Measurements from ENCODE around the gene NFAT5. TPM values are rescaled to one million over a fixed set of nuclear protein-coding genes. Genes with fewer than 3 reads are reported as not detected.
A peak's percentile ranks its signal among the peaks of the same experiment; 100 is the strongest.

NFAT5 gene
- total and polyA plus RNA-seq, 9 of the 15 experiments (the other 6 are each of a cell fraction or from before 2014, with no cell fraction given) = 0.78 to 20.5 (median 12.4) TPM

DNA sequence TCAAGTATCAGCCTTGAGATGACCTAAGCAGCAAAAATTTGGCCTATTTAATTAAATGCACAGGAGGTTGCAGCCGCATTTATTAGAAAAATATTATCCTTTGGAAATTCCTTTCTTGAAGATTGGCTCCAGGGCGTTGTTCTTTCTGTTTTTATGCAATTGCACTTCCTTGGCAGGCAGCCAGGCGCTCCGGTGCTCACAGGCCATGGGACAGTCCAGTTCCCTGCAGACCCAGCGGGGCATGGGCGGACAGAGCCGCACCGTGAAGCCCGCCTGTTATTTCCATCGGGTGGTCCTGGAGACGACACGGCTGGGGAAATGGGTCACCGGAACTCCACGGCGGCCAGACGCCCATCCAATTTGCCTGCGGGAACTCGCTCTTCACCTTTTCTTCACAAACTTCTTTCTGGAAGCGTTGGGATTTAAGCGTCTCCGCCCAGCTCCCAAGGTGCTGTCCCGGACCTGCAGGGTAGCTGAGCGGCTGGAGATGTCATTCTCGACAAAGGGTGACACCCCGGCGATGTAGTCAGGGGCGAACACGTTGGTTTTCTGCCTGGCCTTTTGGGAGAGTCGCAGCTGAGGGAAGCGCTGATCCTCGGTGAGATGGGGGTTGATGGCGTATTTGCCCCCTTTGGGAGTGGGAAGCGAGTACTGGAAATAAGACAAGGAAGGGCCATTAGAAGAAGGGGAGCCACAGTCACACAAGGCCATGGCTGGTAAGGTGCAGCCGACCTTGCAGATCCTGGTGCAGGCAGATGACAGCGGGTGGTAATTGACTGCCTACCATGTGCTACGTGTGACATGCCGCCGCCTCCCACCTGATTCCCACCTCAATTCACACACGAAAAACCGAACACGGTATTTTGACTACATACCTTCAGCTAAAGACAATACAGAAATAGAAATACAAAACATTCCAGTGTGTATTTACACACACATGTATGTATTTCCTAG is 176.5 kb downstream of the NFAT5 start:
- no peaks in the 10 kb centered on the region for H3K9me1 ChIP-seq (ENCODE audit: control insufficient read depth, insufficient read depth, low read length)
- H3K4me3 ChIP-seq = no peak overlapping the region
- 92% methylated on average over 24 of the region's 41 CpGs for WGBS (ENCODE audit: insufficient coverage, low coverage, missing lambda C conversion rate)
- no peaks in the 10 kb centered on the region for H3K9me3 ChIP-seq (replicated peaks; ENCODE audit: control insufficient read depth, insufficient read depth, low read depth, low read length)
- no peaks in the 10 kb centered on the region; the same call in 1 of the 2 replicates for H4K20me1 ChIP-seq (replicated peaks; ENCODE audit: control insufficient read depth, insufficient read depth, low read length)
- H3K4me1 ChIP-seq (replicated peaks in 1 of 2; ENCODE audit: control insufficient read depth in 2 of 2, insufficient read depth in 2 of 2, low read length in 2 of 2) = no peaks in the 10 kb centered on the region
- H3K79me2 ChIP-seq (ENCODE audit: control insufficient read depth, insufficient read depth, low read length) = peaks cover 7% of the 10 kb centered on the region; the same call in 2 of the 3 replicates
- intact Hi-C loops (cut with micrococcal nuclease) (no loop called here), in situ Hi-C loops (cut with MboI) (no loop called here)
- ATAC-seq (no peak), DNase-seq (ENCODE audit: extremely low read depth in 1 of 4, low spot score in 3 of 4) (no peak), FAIRE-seq (no peak)
- BruUV-seq (replicated peaks) = TSS peak; percentile 46
- no peaks in the 10 kb centered on the region for H3K27me3 ChIP-seq (ENCODE audit: control insufficient read depth in 2 of 2, insufficient read depth in 2 of 2, low read length in 2 of 2)
- no peak overlapping the region for H3K9ac ChIP-seq (ENCODE audit: insufficient read depth in 1 of 2, low read depth in 2 of 2, low read length in 2 of 2)
- H3K4me2 ChIP-seq (ENCODE audit: insufficient read depth, low read length) = no peak overlapping the region
- ChIA-PET POLR2A (interaction anchor here (0.6 to 5.6 kb wide), 7 partner anchors 8 to 29 kb away, joined by 3 to 66 read pairs (median 4); partner anchors contain the start of genes NOB1 and NQO1), CTCF (ENCODE audit: low intra/inter-chr PET ratio) (no interaction called here)
- TF ChIP-seq NFIC (IDR thresholded peaks at IDR 0.05) (peak; percentile 81), RBM22 (IDR thresholded peaks at IDR 0.05; ENCODE audit: low read depth, low read length, poor library complexity, severe bottlenecking) (no peak), RBFOX2 (IDR thresholded peaks at IDR 0.05; ENCODE audit: low read depth, low read length) (peak; percentile 45; the same call in 1 of the 2 replicates), GABPA (tag; conservative IDR thresholded peaks at IDR 0.05; ENCODE audit: low read depth) (no peak), POLR2G (IDR thresholded peaks at IDR 0.05; ENCODE audit: low read depth, low read length) (peak; percentile 50), NFIX (CRISPR knock-in tag; IDR thresholded peaks at IDR 0.05; ENCODE audit: low read depth) (peak; percentile 18; the same call in 1 of the 2 replicates), ERF (CRISPR knock-in tag; IDR thresholded peaks at IDR 0.05) (no peak)
- TF ChIP-seq, protein P1, sequence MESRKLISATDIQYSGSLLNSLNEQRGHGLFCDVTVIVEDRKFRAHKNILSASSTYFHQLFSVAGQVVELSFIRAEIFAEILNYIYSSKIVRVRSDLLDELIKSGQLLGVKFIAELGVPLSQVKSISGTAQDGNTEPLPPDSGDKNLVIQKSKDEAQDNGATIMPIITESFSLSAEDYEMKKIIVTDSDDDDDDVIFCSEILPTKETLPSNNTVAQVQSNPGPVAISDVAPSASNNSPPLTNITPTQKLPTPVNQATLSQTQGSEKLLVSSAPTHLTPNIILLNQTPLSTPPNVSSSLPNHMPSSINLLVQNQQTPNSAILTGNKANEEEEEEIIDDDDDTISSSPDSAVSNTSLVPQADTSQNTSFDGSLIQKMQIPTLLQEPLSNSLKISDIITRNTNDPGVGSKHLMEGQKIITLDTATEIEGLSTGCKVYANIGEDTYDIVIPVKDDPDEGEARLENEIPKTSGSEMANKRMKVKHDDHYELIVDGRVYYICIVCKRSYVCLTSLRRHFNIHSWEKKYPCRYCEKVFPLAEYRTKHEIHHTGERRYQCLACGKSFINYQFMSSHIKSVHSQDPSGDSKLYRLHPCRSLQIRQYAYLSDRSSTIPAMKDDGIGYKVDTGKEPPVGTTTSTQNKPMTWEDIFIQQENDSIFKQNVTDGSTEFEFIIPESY (CRISPR knock-in tag; IDR thresholded peaks at IDR 0.05) = peak; percentile 78
- no peak overlapping the region for H3K27ac ChIP-seq (ENCODE audit: extremely low read depth, low read depth, low read length)
- peaks cover 78% of the 10 kb centered on the region for H3K36me3 ChIP-seq (ENCODE audit: control insufficient read depth, insufficient read depth, low read length)
- H2AFZ ChIP-seq (ENCODE audit: low read depth, low read length) = no peak overlapping the region

Data from K562 (cell line).